Measurements from ENCODE around the gene ZSCAN21. TPM values are rescaled to one million over a fixed set of nuclear protein-coding genes. Genes with fewer than 3 reads are reported as not detected.

The ZSCAN21 gene
- total RNA-seq, 4 donors from 2014 or later: 6.7 to 15.6 (median 12.1) TPM

DNA sequence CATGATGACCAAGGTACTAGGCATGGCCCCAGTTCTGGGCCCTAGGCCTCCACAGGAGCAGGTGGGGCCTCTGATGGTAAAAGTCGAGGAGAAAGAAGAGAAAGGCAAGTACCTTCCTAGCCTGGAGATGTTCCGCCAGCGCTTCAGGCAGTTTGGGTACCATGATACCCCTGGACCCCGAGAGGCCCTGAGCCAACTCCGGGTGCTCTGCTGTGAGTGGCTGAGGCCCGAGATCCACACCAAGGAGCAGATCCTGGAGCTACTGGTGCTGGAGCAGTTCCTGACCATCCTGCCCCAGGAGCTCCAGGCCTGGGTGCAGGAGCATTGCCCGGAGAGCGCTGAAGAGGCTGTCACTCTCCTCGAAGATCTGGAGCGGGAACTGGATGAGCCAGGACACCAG lies 7.4 kb downstream of the ZSCAN21 start:
- TF ChIP-seq, protein P1, sequence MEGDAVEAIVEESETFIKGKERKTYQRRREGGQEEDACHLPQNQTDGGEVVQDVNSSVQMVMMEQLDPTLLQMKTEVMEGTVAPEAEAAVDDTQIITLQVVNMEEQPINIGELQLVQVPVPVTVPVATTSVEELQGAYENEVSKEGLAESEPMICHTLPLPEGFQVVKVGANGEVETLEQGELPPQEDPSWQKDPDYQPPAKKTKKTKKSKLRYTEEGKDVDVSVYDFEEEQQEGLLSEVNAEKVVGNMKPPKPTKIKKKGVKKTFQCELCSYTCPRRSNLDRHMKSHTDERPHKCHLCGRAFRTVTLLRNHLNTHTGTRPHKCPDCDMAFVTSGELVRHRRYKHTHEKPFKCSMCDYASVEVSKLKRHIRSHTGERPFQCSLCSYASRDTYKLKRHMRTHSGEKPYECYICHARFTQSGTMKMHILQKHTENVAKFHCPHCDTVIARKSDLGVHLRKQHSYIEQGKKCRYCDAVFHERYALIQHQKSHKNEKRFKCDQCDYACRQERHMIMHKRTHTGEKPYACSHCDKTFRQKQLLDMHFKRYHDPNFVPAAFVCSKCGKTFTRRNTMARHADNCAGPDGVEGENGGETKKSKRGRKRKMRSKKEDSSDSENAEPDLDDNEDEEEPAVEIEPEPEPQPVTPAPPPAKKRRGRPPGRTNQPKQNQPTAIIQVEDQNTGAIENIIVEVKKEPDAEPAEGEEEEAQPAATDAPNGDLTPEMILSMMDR (IDR thresholded peaks at IDR 0.05; ENCODE audit: low read depth): no peak

DNA sequence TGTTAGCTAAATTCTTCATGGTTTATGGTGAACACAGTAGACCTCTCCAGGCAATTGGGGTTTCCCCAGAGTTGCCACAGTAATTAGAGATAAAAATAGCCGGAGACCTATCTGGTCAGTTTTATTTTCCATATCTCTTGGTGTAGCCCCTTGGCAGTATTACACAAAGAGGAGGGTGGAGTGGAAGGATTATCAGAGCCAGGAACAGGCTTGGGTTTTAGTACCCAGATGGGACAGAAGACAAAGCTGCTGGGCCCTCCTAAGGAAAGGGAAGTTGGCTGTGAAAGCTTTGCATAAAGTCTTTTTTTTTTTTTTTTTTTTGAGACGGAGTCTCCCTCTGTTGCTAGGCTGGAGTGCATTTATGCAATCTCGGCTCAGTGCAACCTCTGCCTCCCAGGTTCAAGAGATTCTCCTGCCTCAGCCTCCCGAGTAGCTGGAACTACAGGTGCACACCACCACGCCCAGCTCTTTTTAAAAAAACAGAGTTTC lies 9.7 kb downstream of the ZSCAN21 start:
- TF ChIP-seq, protein P1 (IDR thresholded peaks at IDR 0.05; ENCODE audit: low read depth): no peak

DNA sequence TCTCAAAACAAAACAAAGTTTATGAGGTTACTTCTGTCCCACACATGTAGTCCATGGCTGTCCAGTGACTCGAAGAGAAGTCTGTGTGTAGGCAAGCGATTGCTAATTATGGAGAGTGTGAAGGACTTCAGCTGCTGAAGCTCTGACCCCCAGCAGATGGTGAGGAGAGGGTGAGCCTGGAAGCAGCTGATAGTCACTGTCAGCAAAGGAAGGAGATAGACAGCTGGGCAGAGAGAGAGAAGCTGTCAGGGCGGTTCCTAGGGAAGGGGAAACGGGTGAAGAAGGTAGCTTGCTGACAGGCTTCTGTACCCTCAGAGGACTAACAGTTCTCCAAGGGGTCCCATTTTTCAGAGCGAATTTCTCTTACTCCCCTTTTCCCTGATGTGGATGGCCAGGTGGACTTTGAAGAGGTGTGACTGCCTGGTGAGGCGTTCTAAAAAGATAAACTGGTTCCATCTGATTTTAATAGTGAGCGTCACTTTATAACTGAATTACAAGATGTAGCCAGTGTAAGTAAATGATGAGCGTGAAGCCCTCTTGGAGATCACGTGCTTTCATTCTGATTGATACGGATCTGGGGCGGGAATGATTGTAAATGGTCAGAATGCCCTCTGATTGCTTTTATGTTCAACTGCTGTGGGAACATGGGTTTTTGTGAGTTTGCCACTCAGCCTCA lies 12.1 kb downstream of the ZSCAN21 start:
- TF ChIP-seq, protein P1 (IDR thresholded peaks at IDR 0.05; ENCODE audit: low read depth): no peak

DNA sequence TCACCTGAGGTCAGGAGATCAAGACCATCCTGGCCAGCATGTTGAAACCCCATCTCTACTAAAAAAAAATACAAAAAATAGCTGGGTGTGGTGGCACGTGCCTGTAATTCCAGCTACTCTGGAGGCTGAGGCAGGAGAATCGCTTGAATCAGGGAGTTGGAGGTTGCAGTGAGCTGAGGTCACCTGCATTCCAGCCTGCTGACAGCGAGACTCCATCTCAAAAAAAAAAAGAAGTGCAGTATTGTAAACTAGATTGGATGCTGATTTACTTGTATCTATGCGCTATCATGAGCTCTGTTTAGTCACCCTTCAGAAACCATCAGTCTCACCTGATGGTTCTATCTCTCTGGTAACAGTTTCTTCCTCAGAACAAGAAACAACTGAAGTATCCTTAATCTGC lies 13.8 kb downstream of the ZSCAN21 start:
- TF ChIP-seq, protein P1 (IDR thresholded peaks at IDR 0.05; ENCODE audit: low read depth): no peak

DNA sequence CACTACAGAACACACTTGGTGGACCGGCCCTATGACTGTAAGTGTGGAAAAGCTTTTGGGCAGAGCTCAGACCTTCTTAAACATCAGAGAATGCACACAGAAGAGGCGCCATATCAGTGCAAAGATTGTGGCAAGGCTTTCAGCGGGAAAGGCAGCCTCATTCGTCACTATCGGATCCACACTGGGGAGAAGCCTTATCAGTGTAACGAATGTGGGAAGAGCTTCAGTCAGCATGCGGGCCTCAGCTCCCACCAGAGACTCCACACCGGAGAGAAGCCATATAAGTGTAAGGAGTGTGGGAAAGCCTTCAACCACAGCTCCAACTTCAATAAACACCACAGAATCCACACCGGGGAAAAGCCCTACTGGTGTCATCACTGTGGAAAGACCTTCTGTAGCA lies 14.6 kb downstream of the ZSCAN21 start:
- TF ChIP-seq, protein P1 (IDR thresholded peaks at IDR 0.05; ENCODE audit: low read depth): no peak

DNA sequence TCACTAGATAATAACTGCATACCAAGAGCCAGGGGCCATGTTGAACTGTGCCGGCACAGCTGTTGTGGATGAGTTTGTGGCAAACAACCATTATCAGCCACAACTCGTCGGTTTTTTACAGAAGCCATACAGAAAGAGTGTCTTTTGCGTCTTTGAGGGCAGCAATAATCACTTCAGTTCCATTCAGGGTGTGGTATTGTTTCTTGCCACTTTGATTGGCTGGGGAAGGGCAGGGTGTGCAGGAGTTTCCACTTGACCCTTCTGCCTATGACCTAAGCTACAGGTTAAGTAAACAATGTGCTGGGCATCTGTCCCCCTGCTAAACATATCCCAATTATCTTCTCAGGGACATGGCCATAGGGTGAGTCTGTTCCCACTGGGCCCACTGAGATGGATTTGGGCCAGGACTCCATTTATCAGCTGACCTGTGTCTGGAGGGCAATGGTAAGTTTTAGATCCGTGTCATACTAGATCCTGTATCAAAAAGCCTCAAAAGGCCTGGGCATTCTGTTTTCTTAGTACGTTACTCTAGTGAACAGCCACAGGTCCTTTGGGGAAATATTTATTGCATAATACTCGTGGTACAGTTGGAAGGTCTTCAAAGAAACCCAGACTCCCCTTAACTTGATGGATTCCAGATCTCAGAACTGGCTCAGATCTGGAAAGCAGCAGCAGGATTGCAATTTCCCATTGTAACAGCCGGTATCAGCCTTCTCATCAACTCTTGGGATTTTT lies 16.0 kb downstream of the ZSCAN21 start:
- TF ChIP-seq, protein P1 (IDR thresholded peaks at IDR 0.05; ENCODE audit: low read depth): no peak

DNA sequence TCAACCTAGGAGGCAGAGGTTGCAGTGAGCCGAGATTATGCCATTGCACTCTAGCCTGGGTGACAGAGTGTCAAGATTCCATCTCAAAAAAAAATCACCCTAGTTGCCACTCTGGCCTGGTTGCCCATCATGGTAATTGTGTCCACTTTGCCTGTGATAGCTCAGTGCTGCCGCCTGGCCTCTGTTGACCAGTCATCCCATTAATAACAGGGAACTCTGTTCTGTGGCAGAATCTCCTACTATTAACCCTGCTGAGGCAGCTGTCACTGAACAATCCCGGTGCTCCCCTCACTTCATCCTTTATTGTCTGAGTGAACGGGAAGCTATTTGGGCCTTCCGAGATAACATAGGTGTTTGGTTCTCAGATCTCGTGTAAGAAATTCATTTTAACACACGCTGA lies 17.4 kb downstream of the ZSCAN21 start:
- TF ChIP-seq, protein P1 (IDR thresholded peaks at IDR 0.05; ENCODE audit: low read depth): no peak
